ENCODE measurements around the gene KSR2. TPM values are rescaled to one million over a fixed set of nuclear protein-coding genes. Genes with fewer than 3 reads are reported as not detected.

The KSR2 gene
- total RNA-seq, 2 donors from 2014 or later: 1.1 to 2.0 TPM

GRCh38 chr12:117555889-117556288 lies 412.9 kb downstream of the KSR2 start:
- no peak for DNase-seq
- H3K4me1 ChIP-seq (ENCODE audit: control insufficient read depth, insufficient read depth, low read length): no peaks in the 10 kb centered on the region
- WGBS, 2 experiments (ENCODE audit: insufficient coverage in 1 of 2, insufficient read length in 1 of 2): 90% methylated on average over 5 of the region's 5 CpGs; no CpG with 5 or more reads in 1 of the 2 experiments
- no peak overlapping the region for H3K27ac ChIP-seq (ENCODE audit: low read depth, low read length)
- Mint-ChIP-seq H3K4me3 (no peak overlapping the region), H3K9me3 (peaks cover 4% of the 10 kb centered on the region), H3K4me1 (no peaks in the 10 kb centered on the region), H3K27me3 (ENCODE audit: insufficient read depth) (peaks cover 7% of the 10 kb centered on the region), H3K36me3 (ENCODE audit: low read depth) (no peaks in the 10 kb centered on the region), H3K27ac (no peak overlapping the region)
- H3K27me3 ChIP-seq (ENCODE audit: control insufficient read depth, insufficient read depth, low read length, poor library complexity, severe bottlenecking): peaks cover 4% of the 10 kb centered on the region
- H3K4me3 ChIP-seq (ENCODE audit: low read length): no peak overlapping the region
- H3K9me3 ChIP-seq (ENCODE audit: control insufficient read depth, low read length): no peaks in the 10 kb centered on the region
- no peaks in the 10 kb centered on the region for H3K36me3 ChIP-seq (ENCODE audit: control insufficient read depth, insufficient read depth, low read length)
- TF ChIP-seq, protein P1, sequence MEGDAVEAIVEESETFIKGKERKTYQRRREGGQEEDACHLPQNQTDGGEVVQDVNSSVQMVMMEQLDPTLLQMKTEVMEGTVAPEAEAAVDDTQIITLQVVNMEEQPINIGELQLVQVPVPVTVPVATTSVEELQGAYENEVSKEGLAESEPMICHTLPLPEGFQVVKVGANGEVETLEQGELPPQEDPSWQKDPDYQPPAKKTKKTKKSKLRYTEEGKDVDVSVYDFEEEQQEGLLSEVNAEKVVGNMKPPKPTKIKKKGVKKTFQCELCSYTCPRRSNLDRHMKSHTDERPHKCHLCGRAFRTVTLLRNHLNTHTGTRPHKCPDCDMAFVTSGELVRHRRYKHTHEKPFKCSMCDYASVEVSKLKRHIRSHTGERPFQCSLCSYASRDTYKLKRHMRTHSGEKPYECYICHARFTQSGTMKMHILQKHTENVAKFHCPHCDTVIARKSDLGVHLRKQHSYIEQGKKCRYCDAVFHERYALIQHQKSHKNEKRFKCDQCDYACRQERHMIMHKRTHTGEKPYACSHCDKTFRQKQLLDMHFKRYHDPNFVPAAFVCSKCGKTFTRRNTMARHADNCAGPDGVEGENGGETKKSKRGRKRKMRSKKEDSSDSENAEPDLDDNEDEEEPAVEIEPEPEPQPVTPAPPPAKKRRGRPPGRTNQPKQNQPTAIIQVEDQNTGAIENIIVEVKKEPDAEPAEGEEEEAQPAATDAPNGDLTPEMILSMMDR (conservative IDR thresholded peaks at IDR 0.05): no peak
- no peak overlapping the region for H3K9ac ChIP-seq (ENCODE audit: extremely low read depth, low read length, poor library complexity, severe bottlenecking)

DNA sequence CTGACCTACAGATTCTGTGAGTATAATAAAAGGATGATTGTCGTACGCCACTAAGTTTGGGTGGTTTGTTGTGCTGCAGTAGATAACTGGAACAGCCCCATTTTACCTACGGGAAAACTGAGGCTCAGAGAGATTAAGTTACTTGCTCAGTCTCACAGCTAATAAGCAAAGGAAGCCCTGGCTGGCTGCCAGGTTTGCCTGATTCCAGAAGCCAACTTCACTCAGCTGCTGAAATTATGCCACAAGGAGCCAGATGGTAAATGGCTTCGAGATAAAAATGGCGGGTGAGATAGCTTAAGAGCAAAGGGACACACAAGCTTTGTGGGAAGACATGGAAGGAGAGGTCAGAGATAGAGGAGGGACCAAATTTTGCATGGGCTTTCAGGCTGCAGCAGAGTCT lies 415.8 kb downstream of the KSR2 start:
- Histone ChIP-seq H3K27me3 (ENCODE audit: control insufficient read depth, insufficient read depth, low read length, poor library complexity, severe bottlenecking) (peaks cover 4% of the 10 kb centered on the region), H3K9ac (ENCODE audit: extremely low read depth, low read length, poor library complexity, severe bottlenecking) (no peak overlapping the region), H3K36me3 (ENCODE audit: control insufficient read depth, insufficient read depth, low read length) (no peaks in the 10 kb centered on the region), H3K9me3 (ENCODE audit: control insufficient read depth, low read length) (no peaks in the 10 kb centered on the region), H3K4me3 (ENCODE audit: low read length) (no peak overlapping the region), H3K27ac (ENCODE audit: low read depth, low read length) (no peak overlapping the region), H3K4me1 (ENCODE audit: control insufficient read depth, insufficient read depth, low read length) (no peaks in the 10 kb centered on the region)
- H3K27ac Mint-ChIP-seq: no peak overlapping the region
- TF ChIP-seq, protein P1 (conservative IDR thresholded peaks at IDR 0.05): no peak
- peaks cover 4% of the 10 kb centered on the region for H3K9me3 Mint-ChIP-seq
- no peaks in the 10 kb centered on the region for H3K36me3 Mint-ChIP-seq (ENCODE audit: low read depth)
- H3K4me1 Mint-ChIP-seq: no peaks in the 10 kb centered on the region
- H3K4me3 Mint-ChIP-seq: no peak overlapping the region
- WGBS, 2 experiments (ENCODE audit: insufficient coverage in 1 of 2, insufficient read length in 1 of 2): 86 to 96% methylated on average over 3 to 5 of the region's 5 CpGs
- peaks cover 4% of the 10 kb centered on the region for H3K27me3 Mint-ChIP-seq (ENCODE audit: insufficient read depth)
- DNase-seq: no peak

DNA sequence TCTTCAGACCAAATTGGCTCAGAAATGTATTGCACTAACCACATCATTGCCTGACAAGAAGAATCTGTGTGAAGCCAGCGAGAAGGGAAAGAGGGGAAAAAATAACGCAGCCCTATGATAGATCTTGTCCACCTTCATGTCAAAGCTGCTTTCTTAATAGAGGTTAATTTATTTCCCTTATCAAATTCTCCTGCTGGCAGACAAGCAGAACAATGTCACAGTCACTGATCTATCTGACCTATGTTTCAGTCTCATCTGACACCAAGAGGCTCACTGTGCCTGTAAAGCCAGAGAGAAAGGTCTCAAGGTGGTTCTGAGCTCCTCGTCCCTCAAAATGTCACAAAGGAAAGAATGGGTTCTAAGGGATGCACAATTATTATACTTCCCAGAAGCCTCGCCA lies 417.1 kb downstream of the KSR2 start:
- Mint-ChIP-seq H3K27me3 (ENCODE audit: insufficient read depth) (peaks cover 4% of the 10 kb centered on the region), H3K9me3 (peaks cover 4% of the 10 kb centered on the region), H3K4me1 (no peaks in the 10 kb centered on the region), H3K27ac (no peak overlapping the region), H3K36me3 (ENCODE audit: low read depth) (no peaks in the 10 kb centered on the region), H3K4me3 (no peak overlapping the region)
- Histone ChIP-seq H3K27ac (ENCODE audit: low read depth, low read length) (no peak overlapping the region), H3K9ac (ENCODE audit: extremely low read depth, low read length, poor library complexity, severe bottlenecking) (no peak overlapping the region), H3K27me3 (ENCODE audit: control insufficient read depth, insufficient read depth, low read length, poor library complexity, severe bottlenecking) (peaks cover 4% of the 10 kb centered on the region), H3K4me3 (ENCODE audit: low read length) (no peak overlapping the region), H3K9me3 (ENCODE audit: control insufficient read depth, low read length) (no peaks in the 10 kb centered on the region), H3K36me3 (ENCODE audit: control insufficient read depth, insufficient read depth, low read length) (no peaks in the 10 kb centered on the region), H3K4me1 (ENCODE audit: control insufficient read depth, insufficient read depth, low read length) (no peaks in the 10 kb centered on the region)
- WGBS, 2 experiments (ENCODE audit: insufficient coverage in 1 of 2, insufficient read length in 1 of 2): 40 to 70% methylated on average over 2 to 4 of the region's 4 CpGs
- no peak for DNase-seq
- TF ChIP-seq, protein P1 (conservative IDR thresholded peaks at IDR 0.05): no peak

Measured in endodermal cell (in vitro differentiated cells).